ENCODE data around the gene BORCS6.

- TF ChIP-seq CTCF (IDR thresholded peaks at IDR 0.05) (no peak), ZFX (IDR thresholded peaks at IDR 0.05; ENCODE audit: borderline replicate concordance) (no peak)
Observed at GRCh38 chr17:8167526-8167925, 22.5 kb downstream of the BORCS6 start.

Data from 22Rv1 (cell line).